WI38 (cell line): Measurements from ENCODE around the gene C9orf153.

Experiments used
- H3K4me3 ChIP-seq: 2 replicates; pipeline ENCODE4 v1.5.1; 2011; ENCODE audit warnings: low read depth, mild to moderate bottlenecking, control low read depth, low read length
- TF ChIP-seq, protein P1 (sequence below): IDR thresholded peaks from 2 replicates; pipeline ENCODE4 v1.5.1; 2012; ENCODE audit warnings: low read depth, mild to moderate bottlenecking, control low read depth, low read length

Gene C9orf153

DNA sequence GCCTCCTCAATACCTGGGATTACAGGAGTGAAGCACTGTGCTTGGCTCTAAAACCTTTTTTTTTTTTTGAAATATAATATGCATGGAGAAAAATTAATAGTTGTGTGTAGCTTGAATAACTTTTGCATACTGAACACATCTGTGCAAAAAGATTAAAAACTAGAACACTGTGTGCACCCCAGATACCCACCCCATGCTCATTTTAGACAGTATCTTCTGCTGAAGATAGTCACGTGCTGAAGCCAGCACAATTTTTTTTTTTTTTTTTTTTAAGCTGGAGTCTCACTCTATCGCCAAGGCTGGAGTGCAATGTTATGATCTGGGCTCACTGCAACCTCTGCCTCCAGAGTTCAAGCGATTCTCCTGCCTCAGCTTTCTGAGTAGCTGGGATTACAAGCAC, 39.9 kb downstream of the C9orf153 start:
- H3K4me3 ChIP-seq: no peak overlapping the region
- TF ChIP-seq, protein P1, sequence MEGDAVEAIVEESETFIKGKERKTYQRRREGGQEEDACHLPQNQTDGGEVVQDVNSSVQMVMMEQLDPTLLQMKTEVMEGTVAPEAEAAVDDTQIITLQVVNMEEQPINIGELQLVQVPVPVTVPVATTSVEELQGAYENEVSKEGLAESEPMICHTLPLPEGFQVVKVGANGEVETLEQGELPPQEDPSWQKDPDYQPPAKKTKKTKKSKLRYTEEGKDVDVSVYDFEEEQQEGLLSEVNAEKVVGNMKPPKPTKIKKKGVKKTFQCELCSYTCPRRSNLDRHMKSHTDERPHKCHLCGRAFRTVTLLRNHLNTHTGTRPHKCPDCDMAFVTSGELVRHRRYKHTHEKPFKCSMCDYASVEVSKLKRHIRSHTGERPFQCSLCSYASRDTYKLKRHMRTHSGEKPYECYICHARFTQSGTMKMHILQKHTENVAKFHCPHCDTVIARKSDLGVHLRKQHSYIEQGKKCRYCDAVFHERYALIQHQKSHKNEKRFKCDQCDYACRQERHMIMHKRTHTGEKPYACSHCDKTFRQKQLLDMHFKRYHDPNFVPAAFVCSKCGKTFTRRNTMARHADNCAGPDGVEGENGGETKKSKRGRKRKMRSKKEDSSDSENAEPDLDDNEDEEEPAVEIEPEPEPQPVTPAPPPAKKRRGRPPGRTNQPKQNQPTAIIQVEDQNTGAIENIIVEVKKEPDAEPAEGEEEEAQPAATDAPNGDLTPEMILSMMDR: no peak

GRCh38 chr9:86217076-86217755, 42.2 kb downstream of the C9orf153 start:
- TF ChIP-seq, protein P1: no peak

DNA sequence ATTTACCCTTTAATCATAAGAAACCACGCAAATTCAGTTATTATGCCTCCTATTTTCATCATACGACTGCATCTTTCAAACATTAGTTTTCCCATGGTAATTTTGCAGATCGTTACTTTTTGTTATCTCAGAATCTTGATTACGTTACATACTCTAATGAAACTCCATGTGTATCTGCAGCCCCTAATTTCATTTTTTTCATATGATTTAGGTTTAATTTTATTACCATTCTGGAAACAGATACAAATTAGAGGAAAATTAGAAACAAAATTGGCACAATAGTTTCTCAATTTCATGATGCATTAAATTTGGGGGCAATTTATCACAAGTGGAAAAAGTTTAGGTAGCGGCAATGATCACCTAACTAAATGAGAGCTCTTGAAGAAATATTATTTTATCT, 52.3 kb downstream of the C9orf153 start:
- TF ChIP-seq, protein P1: no peak
- no peak overlapping the region for H3K4me3 ChIP-seq

More at GRCh38 chr9:86217076-86217755, 42.2 kb downstream of the C9orf153 start:
- no peak overlapping the region for H3K4me3 ChIP-seq

DNA sequence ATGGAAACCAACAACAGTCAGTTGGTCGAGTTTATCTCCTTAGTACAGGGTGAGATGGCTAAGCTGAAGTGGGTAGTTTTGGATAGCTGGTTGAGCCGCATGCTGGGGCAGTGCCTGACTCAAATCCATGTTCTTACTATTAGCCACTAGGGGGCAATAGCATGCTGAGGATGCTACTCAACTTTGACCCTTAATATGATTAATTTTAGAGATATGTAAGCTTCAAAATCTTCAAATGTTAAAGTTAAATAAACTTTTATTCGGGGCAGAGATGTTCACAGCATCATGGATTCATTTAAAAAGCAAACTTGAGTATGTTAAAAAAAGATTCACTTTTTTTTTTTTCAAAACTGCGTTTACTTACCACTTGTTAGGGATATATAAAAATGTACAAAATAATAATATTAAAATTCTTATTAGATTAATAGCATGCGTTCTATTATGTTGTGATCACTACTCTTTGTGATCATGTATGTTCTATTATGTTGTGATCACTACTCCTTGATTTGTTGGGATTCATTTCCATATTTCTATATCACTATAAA, 57.0 kb downstream of the C9orf153 start:
- no peak overlapping the region for H3K4me3 ChIP-seq
- TF ChIP-seq, protein P1: peak; percentile 69

- no peak overlapping the region for H3K4me3 ChIP-seq
- TF ChIP-seq, protein P1: no peak
Measured at GRCh38 chr9:86201474-86202337, 57.8 kb downstream of the C9orf153 start.

GRCh38 chr9:86200599-86201162, 58.8 kb downstream of the C9orf153 start:
- TF ChIP-seq, protein P1: no peak
- H3K4me3 ChIP-seq: no peak overlapping the region
